ENCODE data around the gene ZFYVE28.
A peak's percentile ranks its signal among the peaks of the same experiment; 100 is the strongest.
"Not testable (repeated sequence)": the region's sequence is repeated elsewhere in the genome, so short reads cannot be mapped to it uniquely, and the experiment has no call there.

Gene ZFYVE28

GRCh38 chr4:2417765-2418649, at the start of gene ZFYVE28:
ZFYVE28 (minus strand) TSS chr4:2418645; CDS start chr4:2418323, 322 bp downstream.
- DNase-seq = peak; percentile 63

GRCh38 chr4:2465544-2465943, 47.1 kb upstream of the ZFYVE28 start:
- DNase-seq = not testable (repeated sequence)

GRCh38 chr4:2465032-2465431, 46.6 kb upstream of the ZFYVE28 start:
- DNase-seq = no peak

GRCh38 chr4:2462992-2463762, 44.7 kb upstream of the ZFYVE28 start:
- no peak for DNase-seq

- no peak for DNase-seq
Measured at GRCh38 chr4:2462218-2462991, 44.0 kb upstream of the ZFYVE28 start.

GRCh38 chr4:2461246-2461960, 43.0 kb upstream of the ZFYVE28 start:
- DNase-seq = no peak

GRCh38 chr4:2459589-2460349, 41.3 kb upstream of the ZFYVE28 start:
- no peak for DNase-seq

GRCh38 chr4:2458546-2459491, 40.4 kb upstream of the ZFYVE28 start:
- no peak for DNase-seq

- DNase-seq = no peak
Measured at GRCh38 chr4:2457481-2458295, 39.2 kb upstream of the ZFYVE28 start.

GRCh38 chr4:2451821-2452785, 33.7 kb upstream of the ZFYVE28 start:
- no peak for DNase-seq

GRCh38 chr4:2451036-2451520, 32.6 kb upstream of the ZFYVE28 start:
- DNase-seq = no peak

- no peak for DNase-seq
Measured at GRCh38 chr4:2450394-2451035, 32.1 kb upstream of the ZFYVE28 start.

GRCh38 chr4:2449511-2450392, 31.3 kb upstream of the ZFYVE28 start:
- DNase-seq = no peak

GRCh38 chr4:2449051-2449450, 30.6 kb upstream of the ZFYVE28 start:
- DNase-seq = no peak

- no peak for DNase-seq
Measured at GRCh38 chr4:2448589-2448988, 30.1 kb upstream of the ZFYVE28 start.
